Non-pigmented ciliary epithelial cell (primary cell): Measurements from ENCODE around the gene LY6G6F.

ENCODE experiments used
- DNase-seq: peaks from one replicate; pipeline ENCODE4 v3.0.0-alpha.2; 2010; ENCODE audit warnings: low read depth

LY6G6F gene

DNA sequence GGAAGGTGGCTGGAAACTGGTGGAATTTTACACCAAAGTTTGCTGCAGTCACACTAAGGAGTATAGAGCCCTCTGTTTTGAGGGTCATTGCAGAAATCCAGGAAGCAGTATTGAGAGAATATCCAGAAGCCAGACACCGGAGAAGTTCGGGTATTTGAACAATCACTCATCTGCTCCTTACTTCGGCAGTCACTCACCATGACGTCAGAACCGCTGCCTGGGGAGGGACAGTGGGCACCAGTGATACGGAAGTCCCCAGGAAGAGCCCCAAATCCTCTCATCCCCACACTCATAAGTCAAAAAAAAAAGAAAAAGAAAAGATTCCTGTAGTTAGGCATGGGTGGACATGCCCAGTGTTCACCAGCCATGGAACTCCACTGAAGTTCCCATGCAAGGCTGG is 29.8 kb upstream of the LY6G6F start:
- DNase-seq: no peak

DNA sequence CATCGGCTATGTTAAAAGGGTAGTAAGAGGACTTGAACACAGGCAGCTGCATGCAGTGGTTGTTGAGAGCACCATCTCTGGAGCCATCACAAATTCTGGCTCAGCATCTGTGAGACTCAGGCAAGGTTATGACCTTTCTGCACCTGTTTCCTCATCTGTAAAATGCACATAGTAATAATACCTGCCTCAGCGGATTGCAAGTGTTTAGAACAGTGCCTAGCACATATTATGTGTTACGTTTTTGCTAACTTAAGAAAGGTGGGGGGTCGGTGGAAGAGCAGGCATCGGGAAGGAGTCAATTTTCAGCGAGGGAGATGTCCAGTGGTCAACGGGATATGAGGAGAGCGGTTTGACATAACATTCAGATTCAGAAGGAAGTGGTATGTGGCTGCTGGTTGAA is 28.7 kb upstream of the LY6G6F start:
- DNase-seq: no peak

DNA sequence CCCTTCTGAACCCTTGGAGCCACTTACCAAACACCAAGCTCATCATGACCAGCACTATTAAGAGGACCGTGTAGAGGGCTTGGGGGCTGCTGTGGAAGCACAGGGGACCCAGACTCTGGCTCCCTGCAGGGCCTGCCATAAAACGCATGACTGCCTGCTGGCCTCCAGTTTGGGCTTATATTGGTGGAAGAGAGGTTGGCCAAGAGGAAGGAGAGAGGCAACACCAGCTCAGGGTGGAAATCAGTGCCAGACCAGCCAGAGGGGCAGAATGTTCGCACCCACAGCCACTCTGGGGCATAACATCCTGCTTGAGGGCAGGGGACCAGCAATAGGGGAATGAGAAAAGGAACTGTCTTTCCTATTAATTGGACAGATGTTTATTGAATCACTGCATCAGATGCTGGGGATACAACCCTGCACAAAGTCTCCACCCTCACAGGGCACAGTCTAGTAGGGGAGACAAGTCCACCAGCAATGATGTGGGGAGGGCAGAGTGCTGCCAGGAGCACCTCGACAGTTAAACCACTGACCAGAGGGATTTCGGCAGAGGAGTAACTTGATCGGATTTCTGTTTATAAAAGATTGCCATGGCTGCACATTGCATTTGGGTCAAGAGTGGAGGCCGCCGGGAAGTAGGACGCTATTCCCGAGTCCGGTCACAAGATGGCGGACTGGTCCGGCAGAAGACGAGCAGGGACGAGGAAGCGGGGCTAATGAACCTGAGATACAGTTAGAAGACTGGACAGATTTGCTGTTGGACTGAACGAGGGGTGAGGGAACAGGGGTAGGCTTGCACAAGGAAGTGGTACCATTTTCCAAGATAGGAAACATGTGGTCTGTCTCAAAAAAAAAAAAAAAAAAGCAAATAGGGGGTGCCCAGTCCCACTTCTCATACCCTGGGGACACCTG is 26.2 kb upstream of the LY6G6F start, which contains the start of gene LY6G5C:
TSS of gene LY6G5C (minus strand) at position 842 of the 909 bp plus-strand sequence. CDS start at position 148, 694 bp downstream.
- DNase-seq: peak; percentile 74

DNA sequence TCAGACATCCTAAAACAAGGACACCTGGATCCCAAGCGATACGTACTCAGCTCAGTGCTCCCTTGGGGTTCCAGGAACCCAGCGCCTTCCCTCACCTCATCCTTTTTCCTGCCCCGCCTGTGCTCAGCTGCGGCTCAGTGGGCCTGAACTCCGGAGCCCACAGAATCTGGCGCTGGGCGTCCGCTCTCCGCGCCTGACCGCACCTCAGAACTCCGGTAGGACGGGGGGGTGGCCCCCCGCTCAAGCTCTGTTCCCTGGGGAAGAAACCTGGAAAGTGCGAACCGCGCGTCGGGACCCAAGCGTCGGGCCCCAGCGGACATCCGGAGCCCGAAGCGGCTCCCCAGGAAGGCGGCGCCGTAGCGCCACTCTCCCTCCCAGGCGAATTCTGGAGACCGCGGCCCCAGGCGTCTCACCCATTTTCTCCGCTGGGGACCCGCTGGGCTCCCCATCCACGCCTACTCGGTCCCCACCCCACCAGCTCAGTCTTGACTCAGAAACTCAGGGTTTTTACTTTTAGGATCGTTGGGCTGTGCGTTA is 25.5 kb upstream of the LY6G6F start:
- no peak for DNase-seq

DNA sequence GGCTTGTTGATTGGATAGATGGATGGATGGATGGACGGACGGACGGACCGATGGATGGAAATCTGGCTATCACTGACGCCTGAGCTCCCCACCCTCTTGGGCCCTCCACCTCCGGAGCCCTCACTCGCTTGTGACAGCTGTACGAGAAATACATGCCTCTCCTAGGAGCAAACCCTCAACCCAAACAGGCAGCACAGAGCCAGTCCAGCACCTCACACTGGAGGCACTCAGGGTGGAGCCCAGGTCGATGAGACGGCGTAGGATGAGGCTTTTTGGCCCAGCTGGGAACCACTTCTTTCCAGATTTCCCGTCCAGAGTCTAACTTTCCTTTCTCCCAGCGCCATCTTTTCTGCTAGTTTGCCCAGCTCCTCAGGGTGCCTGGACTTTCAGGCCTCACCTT is 23.1 kb upstream of the LY6G6F start:
- DNase-seq: no peak

DNA sequence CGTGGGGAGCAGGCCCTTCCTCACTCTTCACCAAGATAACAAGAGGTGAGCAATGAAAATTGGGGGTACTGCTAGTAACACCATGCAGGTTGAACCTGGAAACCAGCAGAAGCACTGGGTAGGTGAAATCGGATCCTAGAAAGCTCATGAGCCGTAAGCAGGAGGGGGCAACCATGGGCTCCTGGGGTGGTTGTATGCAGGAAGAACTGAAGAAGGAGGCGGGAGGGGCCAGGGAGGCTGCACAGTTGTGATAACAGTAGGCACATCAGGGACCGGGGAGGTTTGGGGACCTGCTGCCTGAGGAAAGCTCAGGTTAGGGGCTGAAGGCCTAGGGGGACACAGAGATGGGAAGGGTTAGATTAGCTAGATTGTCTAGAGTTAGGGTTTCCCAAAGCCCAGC is 20.2 kb upstream of the LY6G6F start:
- no peak for DNase-seq

DNA sequence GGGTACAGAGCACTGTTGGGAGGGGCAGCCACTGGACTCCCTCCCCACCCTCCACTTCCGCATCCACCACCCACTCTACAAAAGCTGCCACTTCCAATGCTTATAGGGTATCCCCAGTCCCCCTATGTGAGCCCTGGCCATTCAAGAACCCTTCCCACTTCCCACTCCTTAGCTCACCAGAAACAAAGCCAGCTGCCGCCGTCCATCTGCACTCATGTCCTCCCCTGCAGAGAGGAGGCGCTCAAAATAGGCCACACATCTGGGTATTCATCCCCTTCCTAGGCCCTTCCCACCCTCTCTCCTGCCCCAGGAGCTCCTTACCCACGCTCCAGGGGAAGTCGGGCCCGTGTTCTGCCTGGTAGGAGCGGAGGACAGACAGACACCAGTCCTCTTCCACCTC is 19.3 kb upstream of the LY6G6F start:
- no peak for DNase-seq

DNA sequence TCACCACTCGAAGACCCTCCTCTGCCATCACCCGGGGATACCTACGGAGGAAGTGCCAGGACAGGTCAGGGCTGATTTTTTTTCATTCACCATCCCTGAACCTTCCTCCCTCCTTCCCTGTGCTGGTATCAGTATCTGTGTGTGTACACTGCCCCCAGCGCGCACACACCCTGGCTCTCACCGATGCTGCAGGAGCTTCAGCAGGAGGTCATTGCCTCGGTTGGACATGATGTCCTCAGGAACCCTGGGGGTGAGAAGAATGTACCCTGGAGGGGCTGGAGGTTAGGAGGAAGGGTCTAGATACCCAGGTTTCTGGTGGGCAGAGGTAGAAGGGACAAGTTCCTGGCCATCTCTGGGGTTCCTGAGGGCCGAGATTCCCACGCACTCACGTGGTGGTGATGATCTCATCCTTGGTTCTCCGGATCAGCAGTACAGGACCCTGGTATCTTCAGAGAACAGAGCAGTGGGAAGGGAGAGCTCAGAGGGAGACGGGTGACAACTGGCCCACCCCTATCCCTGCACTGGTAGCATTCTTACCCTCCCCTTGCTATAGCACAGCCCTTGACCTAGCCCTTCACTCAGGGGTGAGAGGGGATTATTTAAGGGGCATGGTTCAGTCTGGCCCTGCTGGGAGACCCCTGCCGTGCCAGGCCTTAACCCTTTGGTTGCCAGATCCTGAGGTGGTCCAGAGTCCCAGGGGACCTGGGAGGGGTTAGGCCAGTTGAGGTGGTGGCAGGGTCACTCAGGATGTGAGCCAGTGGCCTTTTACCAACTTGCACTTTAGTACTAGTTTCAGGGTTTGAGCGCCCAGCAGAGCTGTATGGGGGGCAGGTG is 18.6 kb upstream of the LY6G6F start:
- DNase-seq: no peak

DNA sequence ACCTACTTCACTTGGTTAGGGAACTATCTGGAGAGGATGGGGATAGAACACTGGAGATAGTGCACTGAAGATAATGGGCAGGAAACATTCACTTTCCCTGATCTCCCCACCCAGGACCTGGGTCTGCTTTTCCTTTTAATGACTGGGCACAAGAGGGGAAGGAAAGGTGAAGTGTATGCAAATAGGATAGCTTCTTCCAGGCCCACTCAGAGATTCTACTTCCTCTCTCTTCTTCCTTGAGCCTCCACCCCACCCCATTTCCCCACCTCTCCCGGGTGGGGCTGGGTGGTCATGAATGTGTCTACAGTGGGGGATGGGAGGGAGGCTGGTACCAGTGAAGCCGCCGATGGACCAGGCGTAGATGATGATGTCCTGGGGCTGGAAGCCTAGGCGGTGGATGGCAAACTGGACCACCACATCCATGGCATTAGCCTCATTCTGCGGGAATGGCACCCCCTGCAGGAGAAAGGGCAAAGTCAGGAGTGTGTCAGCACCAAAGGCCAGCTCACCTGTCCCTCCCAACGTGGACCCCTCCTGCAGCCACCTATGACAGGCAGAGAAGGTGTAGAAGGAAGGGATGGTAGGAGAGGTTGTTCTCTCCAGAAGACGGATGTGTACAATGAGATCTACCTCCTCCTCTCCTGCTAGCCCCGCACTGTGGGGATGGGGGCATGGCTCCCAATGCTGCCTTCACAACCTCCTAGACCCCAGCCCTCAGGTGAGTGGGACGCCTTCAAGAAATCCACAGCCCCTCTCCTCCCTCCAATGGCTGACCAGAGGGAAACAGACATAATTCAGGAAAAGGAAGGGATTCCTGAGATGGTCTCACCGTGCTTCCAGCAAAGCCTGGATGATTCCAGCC is 17.2 kb upstream of the LY6G6F start:
- no peak for DNase-seq

DNA sequence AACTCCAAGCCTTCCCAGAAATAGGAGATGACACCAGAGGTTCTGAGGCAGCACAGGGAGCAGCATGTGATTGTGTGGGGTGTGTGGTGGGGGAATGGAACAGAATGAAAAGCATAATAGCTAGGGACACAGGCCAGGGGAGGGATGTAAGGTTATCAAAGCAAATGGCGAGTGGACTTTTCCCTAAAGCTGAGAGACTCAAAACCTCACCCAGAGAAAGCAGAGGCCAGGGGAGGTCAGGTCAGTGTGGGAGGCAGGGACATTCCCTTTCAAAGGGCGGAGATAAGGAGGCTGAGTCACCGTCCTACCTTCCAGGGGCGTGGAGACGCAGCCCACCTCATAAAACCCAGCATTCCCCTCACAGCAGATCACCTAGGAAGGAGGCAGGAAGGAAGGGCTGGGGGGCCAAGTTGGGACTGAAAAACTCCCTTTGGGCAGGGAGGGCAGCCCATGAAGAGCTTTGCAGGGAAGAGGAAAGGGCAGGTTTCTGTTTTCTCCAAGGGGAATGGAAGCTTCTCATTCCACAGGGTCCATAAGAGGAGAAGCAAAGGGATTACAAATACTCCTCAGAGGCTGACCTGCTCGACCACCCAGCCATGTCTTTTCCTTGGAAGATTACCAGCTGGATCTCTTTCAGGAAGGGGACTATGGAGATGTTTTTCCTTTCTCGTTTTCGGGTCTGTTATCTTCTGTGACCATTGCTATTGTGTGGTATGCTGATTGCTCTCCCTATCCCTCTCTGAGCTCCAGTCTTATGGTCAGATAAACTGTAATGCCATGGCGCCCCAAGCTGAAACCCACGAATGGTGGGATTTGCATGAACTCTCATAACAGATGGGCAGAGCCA is 16.2 kb upstream of the LY6G6F start:
- no peak for DNase-seq

DNA sequence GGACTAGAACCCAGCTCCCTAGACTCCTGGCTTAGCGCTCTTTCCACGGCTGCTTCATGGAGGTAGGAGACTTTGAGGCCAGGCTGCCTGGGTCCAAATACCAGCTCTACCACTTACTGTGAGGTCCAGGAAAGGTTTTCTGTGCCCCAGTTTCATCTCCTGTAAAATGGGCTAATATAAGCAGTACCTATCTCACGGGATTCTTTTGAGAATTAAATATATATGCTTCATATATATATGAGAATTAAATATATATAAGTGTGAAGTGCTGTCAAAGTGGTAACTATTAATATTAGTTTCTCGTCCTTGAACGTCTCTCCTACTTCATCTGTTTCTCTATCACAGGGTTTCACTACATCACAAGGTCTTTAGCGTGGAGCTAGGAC is 15.6 kb upstream of the LY6G6F start:
- no peak for DNase-seq

DNA sequence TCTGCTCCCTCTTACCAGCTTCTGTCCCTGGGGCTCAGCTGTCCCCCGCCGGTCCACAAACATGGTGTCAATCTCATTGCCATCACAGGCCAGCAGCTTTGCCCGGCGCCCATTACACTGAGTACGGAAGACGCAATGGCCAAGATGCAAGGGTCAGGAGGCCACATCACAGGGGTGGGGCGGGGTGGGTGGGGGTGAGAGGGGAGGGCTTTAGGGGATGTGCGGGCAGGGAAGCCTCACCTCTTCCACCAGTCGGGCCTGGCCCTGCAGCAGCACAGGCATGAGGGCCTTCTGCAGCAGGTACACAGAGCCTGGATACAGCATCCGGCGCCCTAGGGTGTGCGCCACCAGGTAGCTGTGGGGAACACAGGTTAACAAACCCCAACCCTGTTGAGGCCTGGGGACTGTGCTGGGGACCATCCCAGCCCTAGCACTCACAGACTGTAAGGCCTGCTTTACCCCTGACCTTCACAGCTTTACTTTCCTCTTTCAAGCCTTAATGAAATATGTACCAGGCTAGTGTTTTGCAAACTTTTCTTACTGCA is 15.0 kb upstream of the LY6G6F start:
- DNase-seq: no peak

DNA sequence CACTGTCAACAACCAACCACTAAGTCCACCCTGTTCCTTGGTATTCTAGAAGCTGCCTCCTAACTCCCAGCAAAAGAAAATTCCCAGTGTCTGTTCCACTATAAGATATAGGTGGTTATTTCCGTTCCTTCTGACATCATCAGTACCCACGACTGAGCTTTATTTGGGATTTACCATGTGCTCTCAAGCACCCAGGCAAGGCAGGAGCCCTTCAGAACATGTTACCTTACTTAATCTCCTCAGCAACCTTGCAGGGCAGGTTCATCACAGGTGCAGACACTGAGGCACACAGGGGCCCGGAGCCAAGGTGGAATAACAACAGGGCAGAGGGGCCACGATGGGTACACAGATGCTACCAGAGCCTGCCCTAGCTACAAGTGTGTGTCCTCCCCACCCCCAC is 14.3 kb upstream of the LY6G6F start:
- no peak for DNase-seq

DNA sequence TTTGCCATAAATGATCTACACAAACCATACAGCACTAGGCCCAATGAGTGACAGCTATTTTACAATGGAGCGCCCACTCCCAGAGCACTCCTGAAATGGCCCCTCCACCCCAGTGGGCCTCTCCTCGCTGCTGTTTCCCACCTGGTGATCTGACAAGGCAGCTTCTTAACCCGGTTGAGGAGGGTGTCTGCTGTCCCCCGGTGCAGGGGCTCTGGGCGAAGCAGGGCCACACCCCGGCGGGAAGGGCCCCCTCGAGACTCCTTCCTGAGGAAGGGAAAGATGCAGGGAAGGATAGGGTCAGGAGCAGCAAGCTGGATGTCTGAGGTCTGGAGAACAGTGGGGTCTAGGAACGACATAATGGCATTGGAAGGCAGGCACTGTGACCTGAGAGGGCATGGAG is 13.8 kb upstream of the LY6G6F start:
- DNase-seq: no peak

DNA sequence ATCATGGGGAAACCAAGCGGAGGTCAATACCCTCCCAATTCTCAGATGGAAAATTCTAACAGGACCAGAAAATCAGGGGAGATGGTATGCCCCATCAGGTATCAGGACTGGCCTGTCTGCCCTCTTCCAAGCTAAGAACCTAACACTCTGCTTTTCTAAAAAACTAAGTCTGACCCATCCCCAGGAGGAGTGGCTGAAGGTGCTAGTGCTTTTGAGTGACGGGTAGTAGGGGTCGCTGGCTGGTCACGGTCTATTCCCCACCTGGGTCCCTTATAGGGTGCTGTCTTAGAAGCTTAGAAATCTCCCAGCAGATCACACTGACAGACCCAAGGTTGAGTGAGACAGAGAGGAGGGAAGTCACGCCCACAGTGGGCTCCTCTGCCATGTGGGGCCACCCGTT is 13.1 kb upstream of the LY6G6F start:
- DNase-seq: no peak

DNA sequence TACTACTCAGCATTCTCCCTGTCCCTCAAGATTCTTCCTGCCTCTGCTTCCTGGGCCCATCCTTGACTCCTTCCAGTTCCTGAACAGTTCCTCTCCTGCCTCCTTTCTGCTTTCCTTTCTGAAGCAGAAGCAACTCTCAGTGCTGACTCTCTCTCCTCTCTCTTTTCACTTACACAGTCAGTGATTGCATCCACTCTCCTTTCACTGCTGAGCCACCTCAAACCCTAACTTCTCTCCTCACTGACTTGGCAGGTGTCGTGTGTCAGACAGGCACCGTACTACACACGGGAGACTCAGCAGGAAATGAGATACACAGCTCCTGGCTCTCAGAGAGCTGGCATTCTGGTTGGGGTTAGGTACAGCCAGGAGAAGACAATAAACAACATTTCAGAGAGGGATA is 9.1 kb upstream of the LY6G6F start:
- no peak for DNase-seq

DNA sequence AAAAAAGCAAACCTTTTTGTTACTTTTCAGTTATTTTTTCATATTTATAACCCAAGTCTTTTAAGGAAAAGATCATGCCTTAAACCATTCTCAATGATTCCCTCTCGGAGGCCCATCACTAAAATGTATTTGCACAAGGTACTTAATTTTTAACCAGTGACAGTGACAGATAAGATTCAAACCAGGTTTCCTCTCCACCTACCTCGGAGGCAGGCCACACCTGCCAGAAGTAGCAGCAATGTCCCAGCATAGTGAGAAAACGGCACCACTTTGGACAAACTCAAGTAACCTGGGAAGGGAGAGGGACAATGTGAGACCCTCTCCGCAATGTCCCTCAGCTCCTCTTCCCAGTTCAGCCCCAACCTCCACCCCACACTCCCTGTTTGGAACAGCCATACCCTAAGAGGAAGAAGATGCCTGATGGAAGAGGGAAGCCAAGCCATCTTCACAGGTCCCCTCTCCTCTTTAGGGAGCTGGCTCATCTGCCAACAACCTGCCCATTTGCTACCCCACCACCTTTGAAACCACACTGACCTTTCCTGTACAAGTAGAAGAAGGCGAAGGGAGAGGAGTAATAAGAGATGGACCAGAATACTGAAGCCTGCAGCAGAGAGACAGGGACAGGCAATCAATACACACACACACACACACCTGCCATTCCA is 5.8 kb upstream of the LY6G6F start:
- no peak for DNase-seq

DNA sequence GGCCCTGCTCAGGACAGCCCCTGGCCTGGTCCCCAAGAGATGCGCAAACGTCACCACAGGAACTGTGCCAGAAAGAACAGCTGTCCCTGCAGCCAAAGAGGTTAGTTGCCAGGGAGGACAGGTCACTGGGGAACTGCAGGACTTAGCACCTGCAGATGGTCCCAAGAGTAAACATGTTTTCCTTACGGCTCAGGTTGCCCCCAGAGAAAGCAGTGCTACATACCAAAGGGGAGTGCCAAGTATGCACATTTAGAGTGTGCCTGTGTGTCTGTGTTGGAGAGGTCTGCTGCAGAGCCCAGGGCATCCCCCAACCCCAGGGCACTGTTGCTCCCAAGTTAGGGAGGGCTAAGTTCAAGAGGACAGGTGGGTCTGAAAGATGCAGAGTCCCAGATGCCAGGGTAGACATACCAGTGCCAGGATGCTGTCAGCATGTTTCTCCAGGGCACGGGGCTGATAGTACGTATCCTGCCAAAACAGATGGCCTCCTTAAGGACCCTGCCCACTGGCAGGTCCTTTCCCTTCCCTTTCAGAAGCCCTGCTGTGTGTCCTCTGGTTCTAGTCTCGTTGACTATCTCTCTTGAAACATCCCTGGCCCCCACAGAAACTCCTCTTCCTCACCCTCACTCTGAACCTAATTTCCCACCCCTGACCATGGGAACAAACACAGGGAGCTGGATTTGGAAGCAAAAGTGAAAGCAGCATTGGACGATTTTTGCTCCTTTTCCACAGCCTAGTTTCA is 4.8 kb upstream of the LY6G6F start:
- DNase-seq: no peak

DNA sequence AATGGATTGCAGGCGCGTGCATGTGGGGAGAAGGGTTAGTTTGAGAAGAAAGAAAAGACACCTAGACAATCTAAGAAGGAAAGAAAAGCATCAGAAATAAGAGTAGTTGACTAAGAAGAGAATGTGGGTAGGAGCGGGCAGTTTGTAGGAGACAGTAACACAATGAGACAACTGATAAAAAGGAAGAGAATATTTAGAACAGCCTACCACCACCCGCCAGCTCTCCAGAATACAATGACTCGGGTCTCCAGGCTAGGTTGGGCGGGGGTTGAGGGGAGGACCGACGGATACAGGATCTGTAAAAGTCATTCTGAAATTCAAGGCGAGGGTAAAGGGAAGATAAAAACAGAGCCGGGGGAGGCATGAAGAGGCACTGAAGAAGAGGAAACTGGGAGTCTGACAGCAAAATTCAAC is 4.3 kb upstream of the LY6G6F start:
- DNase-seq: no peak
